Memory B cell (primary cell): ENCODE data around the gene UNKL.

Experiments used
- ATAC-seq: fragments of 150-1000 bp; cut with Tn5 transposase; 2 replicates; pipeline ENCODE4 v1.10.0; 2021; ENCODE audit warnings: low read depth, mild to moderate bottlenecking, moderate library complexity
- DNase-seq, 2 donors: peaks; one replicate each; pipeline ENCODE4 v3.0.0; 2022; ENCODE audit warnings: low spot score in 2 of 2
- H3K27ac Mint-ChIP-seq: one replicate; pipeline ENCODE4 v1.8.0; 2022; ENCODE audit warnings: mild to moderate bottlenecking, moderate library complexity, mixed read lengths
- H3K27me3 Mint-ChIP-seq: one replicate; pipeline ENCODE4 v1.8.0; 2022; ENCODE audit warnings: mixed read lengths
- H3K36me3 Mint-ChIP-seq: one replicate; pipeline ENCODE4 v1.8.0; 2022; ENCODE audit warnings: mild to moderate bottlenecking, mixed read lengths
- H3K4me1 Mint-ChIP-seq: one replicate; pipeline ENCODE4 v1.8.0; 2022; ENCODE audit warnings: mixed read lengths
- H3K4me3 Mint-ChIP-seq: one replicate; pipeline ENCODE4 v1.8.0; 2022; ENCODE audit warnings: mild to moderate bottlenecking, moderate library complexity, mixed read lengths
- H3K9me3 Mint-ChIP-seq: one replicate; pipeline ENCODE4 v1.8.0; 2022; ENCODE audit warnings: mixed read lengths

UNKL gene

DNA sequence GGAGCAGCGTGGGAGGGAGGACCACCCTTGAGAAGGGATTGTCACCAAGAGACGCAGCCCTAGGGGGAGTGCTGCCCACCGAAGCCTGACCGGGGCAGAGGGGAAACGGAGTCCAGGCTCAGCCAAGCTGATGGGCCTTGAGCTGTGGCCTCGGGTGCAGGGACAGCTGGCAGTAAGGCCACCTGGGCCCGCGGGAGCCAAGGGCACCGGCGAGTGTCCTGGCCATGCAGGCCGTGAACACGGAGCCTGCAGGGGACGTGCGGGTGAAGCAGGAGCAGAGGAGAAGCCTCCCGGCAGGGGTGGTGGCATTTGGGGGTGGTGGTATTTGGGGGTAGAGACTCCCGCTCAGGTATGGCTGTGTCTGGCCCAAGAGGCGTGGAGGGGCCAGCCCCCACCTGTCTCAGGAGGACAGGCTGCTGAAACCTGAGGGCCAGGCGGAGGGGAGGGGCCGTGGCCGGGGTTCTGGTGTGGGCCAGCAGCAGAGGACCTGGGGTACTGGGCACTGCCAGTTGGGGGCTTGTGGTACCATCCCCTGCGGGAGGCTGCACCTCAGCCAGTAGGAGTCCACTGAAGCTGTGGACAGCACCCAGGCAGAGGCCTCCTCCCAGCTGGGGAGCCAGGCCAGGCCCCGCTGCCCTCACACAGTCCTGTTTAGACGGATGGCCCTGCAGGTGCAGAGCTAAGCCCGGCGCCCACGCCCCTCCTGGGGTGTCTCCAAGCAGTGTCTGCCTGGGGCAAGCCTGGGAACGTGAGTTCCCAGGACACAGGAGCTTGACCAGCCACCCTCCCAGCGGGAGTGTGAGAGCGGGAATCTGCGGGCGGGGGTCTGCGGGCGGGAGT, 58.2 kb downstream of the UNKL start:
- H3K4me1 Mint-ChIP-seq, result peaks cover 22% of the 10 kb centered on the region
- ATAC-seq (no peak), DNase-seq (no peak)
- H3K36me3 Mint-ChIP-seq, result peaks cover 4% of the 10 kb centered on the region
- no peaks in the 10 kb centered on the region for H3K9me3 Mint-ChIP-seq
- no peaks in the 10 kb centered on the region for H3K27me3 Mint-ChIP-seq
- H3K27ac Mint-ChIP-seq, result peak overlapping the region; percentile 78
- no peak overlapping the region for H3K4me3 Mint-ChIP-seq

DNA sequence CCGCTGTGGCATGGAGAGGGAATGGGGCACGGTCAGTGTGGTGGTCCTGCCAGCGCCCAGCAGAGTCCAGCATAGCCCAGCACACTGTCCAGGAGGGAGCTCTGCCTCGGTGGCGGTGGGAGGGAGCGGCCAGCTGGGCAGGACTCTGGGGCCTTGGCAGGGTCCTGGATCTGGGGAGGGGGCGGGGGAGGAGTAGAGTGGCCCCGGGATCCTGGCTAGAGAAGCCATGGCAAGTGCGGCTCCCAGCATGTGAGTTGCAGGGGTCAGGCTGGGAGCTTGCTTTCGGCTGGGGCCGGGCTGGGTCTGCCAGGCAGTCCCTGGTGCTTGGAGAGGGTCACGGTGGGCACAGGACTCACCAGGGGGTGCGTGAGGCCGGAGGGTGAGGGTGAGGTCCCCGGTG, 58.9 kb downstream of the UNKL start:
- Mint-ChIP-seq H3K9me3 (no peaks in the 10 kb centered on the region), H3K4me1 (peaks cover 25% of the 10 kb centered on the region), H3K36me3 (peaks cover 4% of the 10 kb centered on the region), H3K4me3 (no peak overlapping the region), H3K27me3 (no peaks in the 10 kb centered on the region), H3K27ac (peak overlapping the region; percentile 70)
- ATAC-seq, result no peak
- DNase-seq, result no peak

DNA sequence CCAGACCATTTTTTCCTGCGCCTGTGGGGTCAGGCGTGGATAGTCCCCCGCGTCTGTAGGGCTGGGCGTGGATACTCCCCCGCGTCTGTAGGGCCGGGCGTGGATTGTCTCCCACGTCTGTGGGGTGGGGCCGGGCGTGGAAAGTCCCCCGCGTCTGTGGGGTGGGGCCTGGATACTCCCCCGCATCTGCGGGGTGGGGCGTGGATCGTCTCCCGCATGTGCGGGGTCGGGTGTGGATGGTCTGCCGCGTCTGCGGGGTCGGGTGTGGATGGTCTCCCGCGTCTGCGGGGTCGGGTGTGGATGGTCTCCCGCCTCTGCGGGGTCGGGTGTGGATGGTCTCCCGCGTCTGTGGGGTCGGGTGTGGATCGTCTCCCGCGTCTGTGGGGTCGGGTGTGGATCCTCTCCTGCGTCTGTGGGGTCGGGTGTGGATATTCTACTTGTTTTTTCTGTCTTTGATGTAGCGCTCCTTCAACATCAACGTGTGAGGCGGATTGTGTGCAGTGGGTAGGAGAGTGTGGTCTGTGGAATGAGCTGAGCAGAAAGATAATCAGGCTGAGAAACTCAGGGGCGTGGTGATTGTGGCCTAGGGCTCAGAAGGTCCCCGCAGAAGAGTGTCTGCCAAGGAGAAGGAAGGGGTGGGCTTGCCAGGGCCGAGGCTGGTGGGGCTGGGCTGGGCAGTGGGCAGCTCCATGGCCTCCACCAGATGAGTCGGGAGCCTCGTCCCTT, 59.5 kb downstream of the UNKL start:
- Mint-ChIP-seq H3K4me1 (peaks cover 30% of the 10 kb centered on the region), H3K27me3 (no peaks in the 10 kb centered on the region), H3K27ac (peak overlapping the region; percentile 70), H3K4me3 (no peak overlapping the region), H3K36me3 (peaks cover 3% of the 10 kb centered on the region), H3K9me3 (no peaks in the 10 kb centered on the region)
- DNase-seq, result no peak
- no peak for ATAC-seq

DNA sequence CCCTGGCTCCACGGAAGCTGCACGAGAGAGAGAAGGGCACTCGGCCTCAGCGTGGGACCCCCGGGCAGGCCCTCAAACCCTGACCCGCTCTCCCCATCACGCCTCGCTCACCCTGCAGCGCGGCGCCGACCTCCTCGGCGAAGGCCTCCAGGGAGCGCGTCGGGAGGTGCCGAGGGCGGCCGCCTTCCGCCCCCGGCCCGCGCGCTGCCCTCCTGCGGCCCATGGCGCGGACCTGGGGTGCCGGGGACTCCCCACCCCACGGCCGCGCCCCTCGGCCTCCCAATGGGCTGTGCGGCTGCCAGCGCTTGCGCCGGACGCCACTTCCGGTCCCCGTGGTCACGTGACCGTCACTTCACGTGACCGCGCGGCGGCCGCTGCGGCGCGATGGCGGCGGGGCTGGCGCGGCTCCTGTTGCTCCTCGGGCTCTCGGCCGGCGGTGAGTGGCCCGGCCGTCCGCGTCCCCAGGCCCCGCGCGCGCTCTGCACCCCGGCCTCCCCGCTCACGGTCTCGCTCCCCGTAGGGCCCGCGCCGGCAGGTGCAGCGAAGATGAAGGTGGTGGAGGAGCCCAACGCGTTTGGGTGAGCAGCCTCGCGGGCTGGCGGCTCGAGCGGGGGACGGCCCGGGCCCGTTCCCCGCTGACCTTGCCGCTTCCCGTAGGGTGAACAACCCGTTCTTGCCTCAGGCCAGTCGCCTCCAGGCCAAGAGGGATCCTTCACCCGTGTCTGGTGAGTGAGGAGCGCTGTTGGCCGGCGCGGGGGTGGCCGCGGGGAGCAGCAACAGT, 62.7 kb downstream of the UNKL start, which contains the start of the genes GNPTG and TSR3:
TSS of gene GNPTG (plus strand) at position 350 of the 781 bp plus-strand sequence. CDS start at position 385, 35 bp downstream.
TSS of gene TSR3 (minus strand) at position 297 of the 781 bp plus-strand sequence. CDS start at position 223, 74 bp downstream.
- Mint-ChIP-seq H3K27ac (peak within 1 kb of the TSS; percentile 95), H3K27me3 (no peaks in the 10 kb centered on the region), H3K4me1 (peaks cover 27% of the 10 kb centered on the region), H3K4me3 (peak within 1 kb of the TSS; percentile 82), H3K9me3 (no peaks in the 10 kb centered on the region), H3K36me3 (peaks cover 5% of the 10 kb centered on the region)
- DNase-seq (peak; percentile 86 to 87), ATAC-seq (peak; percentile 91)

DNA sequence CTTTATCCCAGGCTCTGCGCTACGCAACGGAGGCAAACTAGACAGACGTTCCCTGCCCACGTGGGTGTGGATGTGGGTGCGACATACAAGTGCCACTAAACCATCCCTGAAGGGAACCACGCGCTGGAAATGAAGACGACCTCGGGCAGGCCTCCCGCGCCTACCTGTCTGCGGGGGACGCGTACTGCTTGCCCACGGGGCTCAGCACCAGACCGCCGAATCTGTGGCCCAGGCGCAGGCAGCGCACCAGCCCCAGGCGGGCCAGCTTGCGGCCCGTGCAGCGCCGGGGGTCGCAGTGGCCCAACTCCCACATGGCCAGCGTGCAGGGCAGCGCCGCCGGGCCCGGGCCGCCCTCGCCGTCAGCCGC, 63.3 kb downstream of the UNKL start:
- no peak for DNase-seq

DNA sequence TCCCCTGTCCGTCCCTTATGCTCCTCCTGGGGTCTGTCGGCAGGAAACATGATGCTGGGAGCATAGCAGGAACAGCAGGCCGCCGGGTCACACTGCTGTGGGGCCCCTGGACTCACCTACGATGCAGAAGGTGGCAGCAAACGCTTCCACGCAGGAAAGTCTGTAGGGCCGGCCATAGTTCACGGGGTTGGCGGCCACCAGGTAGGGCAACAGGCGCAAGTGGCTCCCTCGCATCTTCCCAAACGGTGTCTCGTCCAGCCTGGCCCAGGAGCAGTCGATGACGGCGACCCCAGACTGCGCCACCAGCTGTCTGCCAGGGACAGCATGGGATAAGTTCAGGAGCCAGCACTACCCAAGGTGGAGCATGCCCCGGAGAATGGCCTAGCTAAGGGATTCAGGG, 63.8 kb downstream of the UNKL start:
- no peak for ATAC-seq
- Mint-ChIP-seq H3K9me3 (no peaks in the 10 kb centered on the region), H3K36me3 (peaks cover 5% of the 10 kb centered on the region), H3K4me1 (peaks cover 26% of the 10 kb centered on the region), H3K4me3 (peak overlapping the region; percentile 71), H3K27ac (peak overlapping the region; percentile 53), H3K27me3 (no peaks in the 10 kb centered on the region)
- no peak for DNase-seq

More for the DNA sequence above, 63.3 kb downstream of the UNKL start:
- H3K27me3 Mint-ChIP-seq, result no peaks in the 10 kb centered on the region
- H3K9me3 Mint-ChIP-seq, result no peaks in the 10 kb centered on the region
- peaks cover 28% of the 10 kb centered on the region for H3K4me1 Mint-ChIP-seq
- peak overlapping the region; percentile 71 for H3K4me3 Mint-ChIP-seq
- H3K27ac Mint-ChIP-seq, result peak overlapping the region; percentile 53
- ATAC-seq, result peak; percentile 14
- peaks cover 5% of the 10 kb centered on the region for H3K36me3 Mint-ChIP-seq

DNA sequence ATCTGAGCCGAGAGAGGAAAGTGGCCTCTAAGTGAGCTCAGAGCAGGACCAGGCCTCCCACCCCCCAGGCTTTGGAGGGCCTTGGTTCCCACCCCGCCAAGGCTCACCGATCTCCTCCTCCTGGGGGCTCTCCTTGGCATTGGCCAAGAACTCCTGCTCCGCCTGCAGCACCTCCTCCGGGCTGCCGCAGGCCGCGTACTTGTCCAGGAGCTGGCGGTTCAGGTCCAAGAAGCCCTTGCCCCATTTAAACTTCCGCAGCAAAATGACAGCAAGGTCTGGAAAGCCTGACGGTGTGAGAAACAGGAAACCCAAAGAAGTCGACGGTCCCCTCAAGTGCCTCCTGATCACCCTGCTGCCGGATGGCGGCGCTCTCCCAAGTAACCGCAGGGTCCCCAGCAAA, 64.6 kb downstream of the UNKL start:
- no peaks in the 10 kb centered on the region for H3K9me3 Mint-ChIP-seq
- H3K4me3 Mint-ChIP-seq, result peak overlapping the region; percentile 5
- DNase-seq (no peak), ATAC-seq (no peak)
- peaks cover 19% of the 10 kb centered on the region for H3K4me1 Mint-ChIP-seq
- H3K36me3 Mint-ChIP-seq, result peaks cover 5% of the 10 kb centered on the region
- H3K27ac Mint-ChIP-seq, result no peak overlapping the region
- no peaks in the 10 kb centered on the region for H3K27me3 Mint-ChIP-seq

DNA sequence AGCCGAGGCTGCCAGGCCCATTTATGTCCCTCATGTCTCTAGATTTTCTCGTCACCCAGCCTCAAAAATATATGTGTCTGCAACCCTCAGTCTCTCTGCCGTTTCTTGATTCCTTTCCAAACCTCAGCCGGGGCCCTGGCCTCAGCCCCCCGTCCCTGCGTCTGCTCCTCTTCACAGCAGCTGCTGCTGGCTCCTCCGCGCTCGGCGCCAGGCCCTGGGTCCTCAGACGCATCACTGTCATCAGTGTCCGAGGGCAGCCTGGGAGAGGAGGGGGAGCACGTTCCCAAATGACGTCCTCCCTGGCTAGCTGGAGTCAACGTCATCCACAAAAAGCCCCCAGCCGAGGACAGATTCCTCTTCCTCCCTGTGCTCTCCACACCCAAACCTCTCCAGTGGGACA, 65.2 kb downstream of the UNKL start:
- H3K27ac Mint-ChIP-seq, result no peak overlapping the region
- no peak for ATAC-seq

DNA sequence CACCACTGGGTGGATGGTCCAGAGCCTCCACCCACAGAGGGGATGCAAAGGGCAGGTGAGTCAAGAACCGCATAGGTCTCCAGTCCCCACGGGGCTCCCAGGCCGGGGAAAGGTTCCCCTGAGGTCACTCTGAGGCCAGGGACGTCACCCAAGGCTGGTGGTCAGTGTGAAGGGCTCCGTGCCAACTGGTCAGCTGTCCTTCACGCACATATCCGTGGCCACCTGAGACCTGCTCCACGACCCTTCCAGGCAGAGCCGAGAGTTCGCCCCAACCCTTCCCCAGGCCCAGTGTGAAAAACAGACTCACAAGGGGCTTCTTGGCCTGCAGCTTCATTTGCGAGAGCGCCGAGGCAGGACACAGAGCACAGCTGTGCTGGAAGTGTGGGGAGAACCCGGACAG, 65.6 kb downstream of the UNKL start:
- H3K4me3 Mint-ChIP-seq, result no peak overlapping the region
- ATAC-seq, result no peak
- no peak for DNase-seq
- H3K36me3 Mint-ChIP-seq, result peaks cover 5% of the 10 kb centered on the region
- no peaks in the 10 kb centered on the region for H3K9me3 Mint-ChIP-seq
- peaks cover 16% of the 10 kb centered on the region for H3K4me1 Mint-ChIP-seq
- no peak overlapping the region for H3K27ac Mint-ChIP-seq
- H3K27me3 Mint-ChIP-seq, result no peaks in the 10 kb centered on the region

More for the DNA sequence above, 65.2 kb downstream of the UNKL start:
- Mint-ChIP-seq H3K4me1 (peaks cover 16% of the 10 kb centered on the region), H3K4me3 (no peak overlapping the region), H3K36me3 (peaks cover 5% of the 10 kb centered on the region), H3K9me3 (no peaks in the 10 kb centered on the region), H3K27me3 (no peaks in the 10 kb centered on the region)
- DNase-seq, result no peak

DNA sequence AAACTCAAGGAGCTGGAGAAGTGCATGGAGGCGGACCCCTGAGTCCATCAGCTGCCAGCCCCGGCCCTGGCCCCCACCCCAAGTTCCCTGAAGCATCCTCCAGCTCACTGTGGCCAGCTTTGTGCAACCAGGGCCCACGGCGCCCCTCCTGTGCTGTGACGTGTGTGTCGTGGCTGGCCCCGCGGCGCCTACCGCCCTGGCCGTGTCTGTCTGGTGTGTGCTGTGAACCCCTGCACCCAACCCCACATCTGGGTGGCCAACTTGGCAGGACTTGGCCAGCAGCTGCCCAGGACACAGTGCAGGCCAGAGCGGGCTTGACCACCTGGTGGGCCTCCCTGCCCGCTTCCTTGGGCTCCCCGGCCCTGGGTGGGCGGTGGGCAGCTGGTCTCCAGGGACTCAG, 66.1 kb downstream of the UNKL start:
- Mint-ChIP-seq H3K36me3 (peaks cover 5% of the 10 kb centered on the region), H3K4me1 (peaks cover 17% of the 10 kb centered on the region), H3K27ac (no peak overlapping the region), H3K27me3 (no peaks in the 10 kb centered on the region), H3K9me3 (no peaks in the 10 kb centered on the region), H3K4me3 (no peak overlapping the region)
- ATAC-seq, result no peak
- DNase-seq, result no peak

DNA sequence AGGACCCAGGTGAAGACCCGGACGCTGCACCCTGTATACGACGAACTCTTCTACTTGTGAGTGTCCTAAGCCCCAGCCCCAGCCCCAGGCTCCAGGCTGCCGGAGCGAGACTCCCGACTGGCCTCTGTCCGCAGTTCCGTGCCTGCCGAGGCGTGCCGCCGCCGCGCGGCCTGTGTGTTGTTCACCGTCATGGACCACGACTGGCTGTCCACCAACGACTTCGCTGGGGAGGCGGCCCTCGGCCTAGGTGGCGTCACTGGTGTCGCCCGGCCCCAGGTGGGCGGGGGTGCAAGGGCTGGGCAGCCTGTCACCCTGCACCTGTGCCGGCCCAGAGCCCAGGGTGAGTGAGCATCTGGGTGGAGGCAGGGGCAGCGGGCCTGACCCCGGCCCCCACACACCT, 66.5 kb downstream of the UNKL start:
- no peak for DNase-seq
- H3K27me3 Mint-ChIP-seq, result no peaks in the 10 kb centered on the region
- peaks cover 17% of the 10 kb centered on the region for H3K4me1 Mint-ChIP-seq
- H3K4me3 Mint-ChIP-seq, result no peak overlapping the region
- ATAC-seq, result no peak
- H3K9me3 Mint-ChIP-seq, result no peaks in the 10 kb centered on the region
- peaks cover 8% of the 10 kb centered on the region for H3K36me3 Mint-ChIP-seq
- H3K27ac Mint-ChIP-seq, result no peak overlapping the region

DNA sequence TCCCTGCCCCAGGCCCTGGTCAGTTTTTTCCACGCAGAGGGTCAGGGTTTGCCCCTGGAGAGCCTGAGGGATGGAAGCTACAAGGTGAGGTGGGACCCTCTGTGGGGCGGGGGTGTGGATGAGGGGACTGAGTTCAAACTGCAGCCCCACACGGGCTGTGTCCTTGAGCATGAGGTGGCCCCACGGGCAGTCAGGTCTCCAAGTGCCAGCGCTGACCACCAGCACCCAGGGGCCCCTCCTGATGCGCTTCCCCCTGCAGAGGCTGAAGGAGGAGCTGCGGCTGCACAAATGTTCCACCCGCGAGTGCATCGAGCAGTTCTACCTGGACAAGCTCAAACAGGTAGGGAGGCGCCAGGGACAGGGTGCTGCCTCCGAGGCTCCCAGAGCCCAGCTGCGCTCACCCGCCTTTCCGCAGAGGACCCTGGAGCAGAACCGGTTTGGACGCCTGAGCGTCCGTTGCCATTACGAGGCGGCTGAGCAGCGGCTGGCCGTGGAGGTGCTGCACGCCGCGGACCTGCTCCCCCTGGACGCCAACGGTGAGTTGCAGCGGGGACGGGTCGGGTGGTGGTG, 67.1 kb downstream of the UNKL start:
- Mint-ChIP-seq H3K4me1 (peaks cover 20% of the 10 kb centered on the region), H3K27ac (no peak overlapping the region), H3K36me3 (peaks cover 8% of the 10 kb centered on the region), H3K9me3 (no peaks in the 10 kb centered on the region), H3K4me3 (no peak overlapping the region), H3K27me3 (no peaks in the 10 kb centered on the region)
- DNase-seq (no peak), ATAC-seq (no peak)

DNA sequence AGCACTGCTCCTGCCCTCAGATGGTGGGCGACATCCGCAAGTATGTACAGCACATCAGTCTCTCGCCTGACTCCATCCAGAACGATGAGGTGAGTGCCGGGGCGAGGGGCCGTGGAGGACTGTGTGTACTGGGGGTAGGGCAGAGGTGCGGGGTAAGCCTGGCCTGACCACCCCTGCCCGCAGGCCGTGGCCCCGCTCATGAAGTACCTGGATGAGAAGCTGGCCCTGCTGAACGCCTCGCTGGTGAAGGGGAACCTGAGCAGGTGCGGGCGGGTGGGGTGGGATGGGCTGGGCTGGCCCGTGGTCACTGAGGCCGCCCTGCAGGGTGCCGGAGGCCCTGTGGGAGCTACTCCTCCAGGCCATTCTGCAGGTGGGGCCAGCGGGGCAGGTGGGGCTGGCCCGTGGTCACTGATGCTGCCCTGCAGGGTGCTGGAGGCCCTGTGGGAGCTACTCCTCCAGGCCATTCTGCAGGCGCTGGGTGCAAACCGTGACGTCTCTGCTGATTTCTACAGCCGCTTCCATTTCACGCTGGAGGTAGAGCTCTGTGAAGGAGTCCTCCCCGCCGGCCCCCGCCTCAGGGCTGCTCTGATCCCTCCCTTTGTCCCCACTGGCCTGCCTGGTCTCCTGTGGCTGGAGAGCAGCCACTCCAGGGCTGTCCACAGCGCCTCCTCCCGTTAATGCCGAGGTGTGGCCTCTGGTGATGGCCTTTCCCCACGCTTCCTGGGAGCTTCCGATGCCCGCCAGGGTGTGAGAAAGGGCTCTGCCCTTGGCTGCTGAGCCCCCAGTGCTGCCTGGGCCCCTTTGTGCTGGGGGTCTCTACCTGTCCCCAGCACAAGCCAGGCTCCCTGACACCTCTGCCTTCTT, 67.8 kb downstream of the UNKL start:
- peaks cover 8% of the 10 kb centered on the region for H3K36me3 Mint-ChIP-seq
- H3K27me3 Mint-ChIP-seq, result no peaks in the 10 kb centered on the region
- no peak overlapping the region for H3K27ac Mint-ChIP-seq
- H3K4me3 Mint-ChIP-seq, result no peak overlapping the region
- no peaks in the 10 kb centered on the region for H3K9me3 Mint-ChIP-seq
- peaks cover 22% of the 10 kb centered on the region for H3K4me1 Mint-ChIP-seq
- DNase-seq, result no peak
- ATAC-seq, result no peak
